ENCODE measurements around the gene ATF6.

DNA sequence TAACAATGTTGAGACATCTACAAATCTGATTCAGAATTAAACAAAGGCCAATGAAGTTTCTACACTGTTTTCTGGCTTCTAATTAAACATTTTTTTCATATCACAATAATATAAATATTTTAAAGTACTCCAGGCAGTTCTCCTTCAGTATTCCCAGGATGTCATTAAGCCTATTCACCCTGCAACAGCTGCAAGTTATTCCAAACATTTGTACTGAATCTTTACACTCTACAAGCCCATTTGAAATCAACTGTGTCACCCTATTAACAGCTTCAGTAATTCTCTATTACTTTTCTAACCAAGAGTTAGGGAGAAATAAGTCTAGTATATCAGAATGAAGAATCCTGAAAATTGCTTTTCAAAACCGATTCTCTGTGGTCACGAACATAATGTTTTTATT, 133.0 kb downstream of the ATF6 start:
- TF ChIP-seq, protein P1, sequence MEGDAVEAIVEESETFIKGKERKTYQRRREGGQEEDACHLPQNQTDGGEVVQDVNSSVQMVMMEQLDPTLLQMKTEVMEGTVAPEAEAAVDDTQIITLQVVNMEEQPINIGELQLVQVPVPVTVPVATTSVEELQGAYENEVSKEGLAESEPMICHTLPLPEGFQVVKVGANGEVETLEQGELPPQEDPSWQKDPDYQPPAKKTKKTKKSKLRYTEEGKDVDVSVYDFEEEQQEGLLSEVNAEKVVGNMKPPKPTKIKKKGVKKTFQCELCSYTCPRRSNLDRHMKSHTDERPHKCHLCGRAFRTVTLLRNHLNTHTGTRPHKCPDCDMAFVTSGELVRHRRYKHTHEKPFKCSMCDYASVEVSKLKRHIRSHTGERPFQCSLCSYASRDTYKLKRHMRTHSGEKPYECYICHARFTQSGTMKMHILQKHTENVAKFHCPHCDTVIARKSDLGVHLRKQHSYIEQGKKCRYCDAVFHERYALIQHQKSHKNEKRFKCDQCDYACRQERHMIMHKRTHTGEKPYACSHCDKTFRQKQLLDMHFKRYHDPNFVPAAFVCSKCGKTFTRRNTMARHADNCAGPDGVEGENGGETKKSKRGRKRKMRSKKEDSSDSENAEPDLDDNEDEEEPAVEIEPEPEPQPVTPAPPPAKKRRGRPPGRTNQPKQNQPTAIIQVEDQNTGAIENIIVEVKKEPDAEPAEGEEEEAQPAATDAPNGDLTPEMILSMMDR (conservative IDR thresholded peaks at IDR 0.05) = no peak
- no peak for TF ChIP-seq ZFX (IDR thresholded peaks at IDR 0.05)

Measured in C4-2B (cell line).